HG03442 (cell line): ENCODE data around the gene SUSD2.
"Not testable (repeated sequence)": the region's sequence is repeated elsewhere in the genome, so short reads cannot be mapped to it uniquely, and the experiment has no call there.

ENCODE experiments used
- ATAC-seq: cut with Tn5 transposase; IDR thresholded peaks from one replicate; pipeline ENCODE4 v1.9.1; 2021; ENCODE audit warnings: mild to moderate bottlenecking, moderate library complexity; ENCODE audit not compliant: unreplicated experiment

The SUSD2 gene

DNA sequence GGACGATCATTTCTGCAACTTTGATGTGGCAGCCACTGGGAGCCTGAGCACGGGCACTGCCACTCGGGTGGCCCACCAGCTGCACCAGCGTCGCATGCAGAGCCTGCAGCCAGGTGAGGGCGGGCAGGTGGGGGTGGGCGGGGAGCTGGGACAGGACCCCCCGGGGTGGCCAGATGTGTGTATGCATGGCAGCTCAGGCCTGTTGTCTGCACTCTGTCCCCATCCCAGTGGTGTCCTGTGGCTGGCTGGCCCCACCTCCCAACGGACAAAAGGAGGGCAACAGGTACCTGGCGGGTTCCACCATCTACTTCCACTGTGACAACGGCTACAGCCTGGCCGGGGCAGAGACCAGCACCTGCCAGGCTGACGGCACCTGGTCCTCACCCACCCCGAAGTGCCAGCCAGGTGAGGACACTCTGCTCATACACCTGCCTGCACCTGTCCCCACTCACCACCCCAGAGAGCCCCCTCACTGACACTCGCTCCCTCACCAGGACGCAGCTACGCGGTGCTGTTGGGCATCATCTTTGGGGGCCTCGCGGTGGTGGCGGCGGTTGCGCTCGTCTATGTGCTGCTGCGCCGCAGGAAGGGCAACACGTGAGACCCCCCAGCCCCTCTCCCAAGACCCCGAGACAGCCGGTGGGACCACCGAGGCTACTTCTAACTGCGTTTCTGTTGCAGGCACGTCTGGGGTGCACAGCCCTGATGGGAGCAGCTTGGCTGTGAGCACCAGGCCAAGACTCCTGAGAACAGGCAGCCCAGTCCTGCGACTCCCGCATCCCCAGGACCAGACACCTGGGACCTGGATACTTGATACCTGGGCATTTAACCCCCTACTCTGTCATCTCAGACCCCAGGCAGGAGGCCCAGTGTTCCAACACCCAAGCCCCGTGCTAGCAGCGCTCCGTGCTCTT, 6.7 kb downstream of the SUSD2 start:
- no peak for ATAC-seq

DNA sequence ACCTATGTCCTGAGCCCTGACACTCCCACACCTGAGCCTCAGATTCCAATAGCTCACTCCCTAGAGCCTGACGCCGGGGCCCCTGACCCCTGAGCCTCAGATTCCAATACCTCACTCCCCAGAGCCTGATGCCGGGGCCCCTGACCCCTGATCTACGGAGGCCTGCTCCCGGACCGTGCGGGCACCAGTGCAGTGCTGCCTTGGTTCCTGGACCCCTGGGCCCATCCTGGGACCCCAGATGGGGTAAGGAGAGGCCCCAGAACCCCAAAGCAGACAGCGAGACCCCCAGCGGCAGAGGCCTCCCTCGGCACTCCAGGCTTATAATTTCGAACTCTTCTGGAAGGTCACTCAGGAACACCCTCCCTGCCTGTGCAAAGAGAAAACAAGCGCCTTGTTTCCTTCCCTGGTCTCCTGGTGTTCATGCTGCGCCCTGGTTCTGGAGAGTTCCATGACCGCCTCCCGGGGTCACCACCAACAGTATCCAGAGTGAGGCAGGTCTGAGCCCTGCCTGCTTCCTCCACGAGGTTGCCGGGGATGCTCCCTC, 7.5 kb downstream of the SUSD2 start:
- ATAC-seq = no peak

- ATAC-seq = no peak
These were observed 8.2 kb downstream of the SUSD2 start for GRCh38 chr22:24189249-24190158.

DNA sequence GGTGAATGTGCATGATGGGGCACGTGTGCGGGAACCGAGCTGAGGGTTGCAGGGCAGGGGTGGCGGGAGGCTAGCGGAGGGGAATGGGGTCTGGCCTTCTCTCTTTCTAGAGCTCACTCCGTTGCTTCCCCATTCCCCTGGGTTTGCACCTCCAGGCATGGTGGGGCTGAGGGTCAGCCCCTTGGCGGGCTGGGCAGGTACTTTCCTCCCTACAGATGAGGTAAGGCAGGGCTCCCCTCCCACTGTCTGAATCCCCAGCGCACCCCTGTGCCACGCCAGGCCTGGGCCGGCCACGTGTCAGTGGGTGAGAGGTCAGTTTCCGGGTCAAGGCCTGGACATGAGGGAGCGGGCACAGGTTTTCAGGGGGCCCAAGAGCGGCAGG, 8.9 kb downstream of the SUSD2 start:
- no peak for ATAC-seq

- ATAC-seq = no peak
These were observed 9.4 kb downstream of the SUSD2 start for GRCh38 chr22:24190596-24191208.

DNA sequence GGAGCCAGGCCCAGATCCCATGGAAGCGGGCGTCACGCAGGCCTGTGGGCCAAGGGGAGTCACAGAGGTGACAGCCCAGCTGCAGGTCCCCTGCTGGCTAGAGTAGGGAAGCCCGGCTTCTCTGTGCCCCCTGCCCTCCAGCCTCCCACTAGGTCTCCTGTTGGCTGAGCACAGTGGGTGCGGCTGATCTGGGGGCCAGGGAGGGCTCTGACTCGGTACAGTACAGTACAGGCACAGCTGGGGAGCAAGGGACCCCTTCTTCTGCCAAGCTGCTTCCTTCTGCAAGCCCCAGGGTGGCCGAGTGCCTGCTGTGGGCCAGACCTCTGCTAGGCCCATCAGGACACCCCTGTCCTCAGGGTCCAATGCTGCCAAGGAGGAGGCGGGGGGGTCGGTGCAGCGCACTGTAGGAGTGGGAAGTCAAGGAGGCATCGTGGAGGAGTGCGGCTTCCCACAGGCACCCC, 10.1 kb downstream of the SUSD2 start:
- no peak for ATAC-seq

- ATAC-seq = no peak
These were observed 10.6 kb downstream of the SUSD2 start for GRCh38 chr22:24191893-24192292.

GRCh38 chr22:24198682-24199052, 17.4 kb downstream of the SUSD2 start:
- no peak for ATAC-seq

- ATAC-seq = no peak
These were observed 19.4 kb downstream of the SUSD2 start for GRCh38 chr22:24200619-24201212.

GRCh38 chr22:24201681-24202614, 20.7 kb downstream of the SUSD2 start:
- ATAC-seq = no peak

DNA sequence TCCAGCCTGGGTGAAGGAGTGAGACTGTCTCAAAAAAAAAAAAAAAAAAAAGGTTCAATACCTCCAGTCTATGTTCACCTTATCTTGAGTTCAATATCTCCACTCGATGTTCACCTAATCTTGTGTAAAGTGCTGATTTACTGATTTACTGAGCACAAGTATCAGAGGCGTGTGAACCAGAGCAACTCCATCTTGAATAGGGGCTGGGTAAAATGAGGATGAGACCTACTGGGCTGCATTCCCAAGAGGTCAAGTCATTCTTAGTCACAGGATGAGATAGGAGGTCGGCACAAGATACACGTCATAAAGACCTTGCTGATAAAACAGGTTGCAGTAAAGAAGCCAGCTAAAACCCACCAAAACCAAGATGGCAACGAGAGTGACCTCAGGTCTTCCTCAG, 22.6 kb downstream of the SUSD2 start:
- ATAC-seq = not testable (repeated sequence)

- no peak for ATAC-seq
These were observed 24.3 kb downstream of the SUSD2 start for GRCh38 chr22:24205438-24206195.

- not testable (repeated sequence) for ATAC-seq
These were observed 25.4 kb downstream of the SUSD2 start for GRCh38 chr22:24206460-24207263.

- no peak for ATAC-seq
These were observed 26.2 kb downstream of the SUSD2 start for GRCh38 chr22:24207264-24208011.

- ATAC-seq = no peak
These were observed 26.9 kb downstream of the SUSD2 start for GRCh38 chr22:24208012-24208749.

- ATAC-seq = no peak
These were observed 27.7 kb downstream of the SUSD2 start for GRCh38 chr22:24209016-24209415.

DNA sequence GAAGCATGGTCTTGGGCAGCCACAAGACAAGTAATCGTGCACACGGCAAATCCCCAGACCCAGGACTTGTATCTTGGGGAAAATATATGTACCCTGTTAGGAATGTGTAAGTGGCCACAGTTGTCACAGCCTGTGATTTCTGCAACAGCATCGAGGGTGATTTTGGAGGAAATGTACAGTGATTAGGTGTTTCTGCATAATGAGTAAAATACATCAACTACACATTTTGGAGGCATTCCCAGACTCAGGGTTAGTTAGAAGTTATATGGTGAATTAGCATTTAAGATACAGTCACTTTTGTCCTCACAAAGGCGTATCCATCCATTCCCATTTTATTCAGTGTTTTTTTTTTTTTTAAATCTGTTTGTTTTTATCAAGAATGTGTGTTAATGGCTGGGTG, 28.4 kb downstream of the SUSD2 start:
- no peak for ATAC-seq
